ENCODE measurements around the gene IFNLR1.

IFNLR1 gene

GRCh38 chr1:24215226-24215814 lies 28.2 kb upstream of the IFNLR1 start:
- Histone ChIP-seq H4K20me1 (ENCODE audit: low read depth, low read length) (no peaks in the 10 kb centered on the region), H3K9ac (ENCODE audit: low read length) (no peak overlapping the region), H3K9me2 (replicated peaks; ENCODE audit: insufficient read depth, low read length) (no peaks in the 10 kb centered on the region), H3K36me3 (ENCODE audit: low read length) (peaks cover 12% of the 10 kb centered on the region), H3K4me2 (ENCODE audit: low read depth, low read length, poor library complexity, severe bottlenecking) (no peak overlapping the region), H3F3A (ENCODE audit: insufficient read depth) (peaks cover 8% of the 10 kb centered on the region; the same call in 1 of the 2 replicates), H3K9me3 (ENCODE audit: insufficient read depth, low read length) (no peaks in the 10 kb centered on the region), H2AFZ (ENCODE audit: low read depth, low read length, severe bottlenecking) (no peak overlapping the region), H3K27me3 (ENCODE audit: low read length) (no peaks in the 10 kb centered on the region), H3K27ac (ENCODE audit: low read depth, low read length) (no peak overlapping the region), H3K4me3 (ENCODE audit: insufficient read depth, low read length, poor library complexity, severe bottlenecking) (no peak overlapping the region), H3K79me2 (ENCODE audit: insufficient read depth, low read length) (peaks cover 38% of the 10 kb centered on the region)
- TF ChIP-seq EZH2phosphoT487 (conservative IDR thresholded peaks at IDR 0.05; ENCODE audit: low read length): no peak
- TF ChIP-seq, protein P1, sequence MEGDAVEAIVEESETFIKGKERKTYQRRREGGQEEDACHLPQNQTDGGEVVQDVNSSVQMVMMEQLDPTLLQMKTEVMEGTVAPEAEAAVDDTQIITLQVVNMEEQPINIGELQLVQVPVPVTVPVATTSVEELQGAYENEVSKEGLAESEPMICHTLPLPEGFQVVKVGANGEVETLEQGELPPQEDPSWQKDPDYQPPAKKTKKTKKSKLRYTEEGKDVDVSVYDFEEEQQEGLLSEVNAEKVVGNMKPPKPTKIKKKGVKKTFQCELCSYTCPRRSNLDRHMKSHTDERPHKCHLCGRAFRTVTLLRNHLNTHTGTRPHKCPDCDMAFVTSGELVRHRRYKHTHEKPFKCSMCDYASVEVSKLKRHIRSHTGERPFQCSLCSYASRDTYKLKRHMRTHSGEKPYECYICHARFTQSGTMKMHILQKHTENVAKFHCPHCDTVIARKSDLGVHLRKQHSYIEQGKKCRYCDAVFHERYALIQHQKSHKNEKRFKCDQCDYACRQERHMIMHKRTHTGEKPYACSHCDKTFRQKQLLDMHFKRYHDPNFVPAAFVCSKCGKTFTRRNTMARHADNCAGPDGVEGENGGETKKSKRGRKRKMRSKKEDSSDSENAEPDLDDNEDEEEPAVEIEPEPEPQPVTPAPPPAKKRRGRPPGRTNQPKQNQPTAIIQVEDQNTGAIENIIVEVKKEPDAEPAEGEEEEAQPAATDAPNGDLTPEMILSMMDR (IDR thresholded peaks at IDR 0.05; ENCODE audit: insufficient read depth, low read length, poor library complexity, severe bottlenecking): no peak

DNA sequence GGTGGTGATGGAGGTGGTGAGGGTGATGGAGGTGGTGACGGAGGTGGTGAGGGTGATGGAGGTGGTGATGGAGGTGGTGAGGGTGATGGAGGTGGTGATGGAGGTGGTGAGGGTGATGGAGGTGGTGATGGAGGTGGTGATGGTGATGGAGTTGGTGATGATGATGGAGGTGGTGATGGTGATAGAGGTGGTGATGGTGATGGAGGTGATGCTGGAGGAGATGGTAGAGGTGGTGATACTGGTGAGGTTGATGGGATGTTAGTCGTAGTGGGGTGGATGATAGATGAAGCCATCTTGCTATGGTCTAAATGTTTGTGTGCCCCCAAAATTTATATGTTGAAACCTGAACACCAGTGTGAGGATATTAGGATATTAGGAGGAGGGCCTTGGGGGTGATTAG lies 25.3 kb upstream of the IFNLR1 start:
- TF ChIP-seq, protein P1 (IDR thresholded peaks at IDR 0.05; ENCODE audit: insufficient read depth, low read length, poor library complexity, severe bottlenecking): no peak
- no peak for TF ChIP-seq EZH2phosphoT487 (conservative IDR thresholded peaks at IDR 0.05; ENCODE audit: low read length)
- H3F3A ChIP-seq (ENCODE audit: insufficient read depth): peaks cover 8% of the 10 kb centered on the region; the same call in 1 of the 2 replicates
- no peaks in the 10 kb centered on the region for H3K9me3 ChIP-seq (ENCODE audit: insufficient read depth, low read length)
- H3K36me3 ChIP-seq (ENCODE audit: low read length): peaks cover 26% of the 10 kb centered on the region
- no peak overlapping the region for H3K9ac ChIP-seq (ENCODE audit: low read length)
- H3K27me3 ChIP-seq (ENCODE audit: low read length): no peaks in the 10 kb centered on the region
- H3K27ac ChIP-seq (ENCODE audit: low read depth, low read length): no peak overlapping the region
- H3K4me3 ChIP-seq (ENCODE audit: insufficient read depth, low read length, poor library complexity, severe bottlenecking): no peak overlapping the region
- H3K4me2 ChIP-seq (ENCODE audit: low read depth, low read length, poor library complexity, severe bottlenecking): no peak overlapping the region
- H3K79me2 ChIP-seq (ENCODE audit: insufficient read depth, low read length): peaks cover 63% of the 10 kb centered on the region
- no peaks in the 10 kb centered on the region; the same call in 1 of the 2 replicates for H4K20me1 ChIP-seq (ENCODE audit: low read depth, low read length)
- H2AFZ ChIP-seq (ENCODE audit: low read depth, low read length, severe bottlenecking): no peak overlapping the region
- H3K9me2 ChIP-seq (replicated peaks; ENCODE audit: insufficient read depth, low read length): no peaks in the 10 kb centered on the region

- H3F3A ChIP-seq (ENCODE audit: insufficient read depth): peaks cover 8% of the 10 kb centered on the region; the same call in 1 of the 2 replicates
- no peaks in the 10 kb centered on the region; the same call in 1 of the 2 replicates for H4K20me1 ChIP-seq (ENCODE audit: low read depth, low read length)
- peaks cover 80% of the 10 kb centered on the region for H3K79me2 ChIP-seq (ENCODE audit: insufficient read depth, low read length)
- TF ChIP-seq EZH2phosphoT487 (conservative IDR thresholded peaks at IDR 0.05; ENCODE audit: low read length): no peak
- TF ChIP-seq, protein P1 (IDR thresholded peaks at IDR 0.05; ENCODE audit: insufficient read depth, low read length, poor library complexity, severe bottlenecking): no peak
- H3K9ac ChIP-seq (ENCODE audit: low read length): no peak overlapping the region
- H3K9me3 ChIP-seq (ENCODE audit: insufficient read depth, low read length): no peaks in the 10 kb centered on the region
- no peaks in the 10 kb centered on the region for H3K9me2 ChIP-seq (replicated peaks; ENCODE audit: insufficient read depth, low read length)
- no peak overlapping the region for H3K4me2 ChIP-seq (ENCODE audit: low read depth, low read length, poor library complexity, severe bottlenecking)
- H3K27ac ChIP-seq (ENCODE audit: low read depth, low read length): no peak overlapping the region
- H3K4me3 ChIP-seq (ENCODE audit: insufficient read depth, low read length, poor library complexity, severe bottlenecking): no peak overlapping the region
- no peak overlapping the region for H2AFZ ChIP-seq (ENCODE audit: low read depth, low read length, severe bottlenecking)
- peaks cover 26% of the 10 kb centered on the region for H3K36me3 ChIP-seq (ENCODE audit: low read length)
- no peaks in the 10 kb centered on the region for H3K27me3 ChIP-seq (ENCODE audit: low read length)
These were observed 23.1 kb upstream of the IFNLR1 start for GRCh38 chr1:24210195-24210627.

All from SU-DHL-6 (cell line).